HG02884 (cell line): ENCODE results near the gene MOB1B.
A peak's percentile ranks its signal among the peaks of the same experiment; 100 is the strongest.
"Not testable (repeated sequence)": the region's sequence is repeated elsewhere in the genome, so short reads cannot be mapped to it uniquely, and the experiment has no call there.

ENCODE experiments used
- ATAC-seq: cut with Tn5 transposase; IDR thresholded peaks from one replicate; pipeline ENCODE4 v1.9.1; 2021; ENCODE audit warnings: mild to moderate bottlenecking, moderate library complexity; ENCODE audit not compliant: unreplicated experiment

MOB1B gene

GRCh38 chr4:70948665-70949260 is 46.6 kb downstream of the MOB1B start:
- ATAC-seq, result peak; percentile 49

- no peak for ATAC-seq
These were observed 51.9 kb downstream of the MOB1B start for GRCh38 chr4:70954032-70954431.

- no peak for ATAC-seq
These were observed 54.5 kb downstream of the MOB1B start for GRCh38 chr4:70956549-70957210.

GRCh38 chr4:70958681-70959080 is 56.5 kb downstream of the MOB1B start:
- ATAC-seq, result no peak

- no peak for ATAC-seq
These were observed 66.9 kb downstream of the MOB1B start for GRCh38 chr4:70969076-70969475.

GRCh38 chr4:70976252-70976651 is 74.1 kb downstream of the MOB1B start:
- no peak for ATAC-seq

- ATAC-seq, result peak; percentile 91
These were observed 77.4 kb downstream of the MOB1B start for GRCh38 chr4:70979445-70980008.

GRCh38 chr4:70980196-70980595 is 78.0 kb downstream of the MOB1B start:
- ATAC-seq, result no peak

- ATAC-seq, result no peak
These were observed 81.9 kb downstream of the MOB1B start for GRCh38 chr4:70984106-70984505.

GRCh38 chr4:70984589-70984988 is 82.4 kb downstream of the MOB1B start:
- no peak for ATAC-seq

- no peak for ATAC-seq
These were observed 89.4 kb downstream of the MOB1B start for GRCh38 chr4:70991596-70991995.

GRCh38 chr4:70992391-70992881 is 90.3 kb downstream of the MOB1B start:
- no peak for ATAC-seq

- peak; percentile 65 for ATAC-seq
These were observed 91.3 kb downstream of the MOB1B start, which contains the start of gene DCK for GRCh38 chr4:70993181-70994068. TSS of gene DCK (plus strand) at chr4:70993649. CDS start at chr4:70993836, 187 bp downstream.

- no peak for ATAC-seq
These were observed 91.8 kb downstream of the MOB1B start for GRCh38 chr4:70994069-70994366.

GRCh38 chr4:70994387-70995099 is 92.4 kb downstream of the MOB1B start:
- ATAC-seq, result peak; percentile 30

- no peak for ATAC-seq
These were observed 93.8 kb downstream of the MOB1B start for GRCh38 chr4:70996018-70996360.

GRCh38 chr4:70997036-70997435 is 94.9 kb downstream of the MOB1B start:
- no peak for ATAC-seq

GRCh38 chr4:70997546-70997945 is 95.4 kb downstream of the MOB1B start:
- ATAC-seq, result no peak

GRCh38 chr4:70999639-71000038 is 97.5 kb downstream of the MOB1B start:
- ATAC-seq, result not testable (repeated sequence)

- not testable (repeated sequence) for ATAC-seq
These were observed 99.2 kb downstream of the MOB1B start for GRCh38 chr4:71001363-71001762.
